ENCODE measurements around the gene SH3RF3.
"Not testable (repeated sequence)": the region's sequence is repeated elsewhere in the genome, so short reads cannot be mapped to it uniquely, and the experiment has no call there.

SH3RF3 gene

DNA sequence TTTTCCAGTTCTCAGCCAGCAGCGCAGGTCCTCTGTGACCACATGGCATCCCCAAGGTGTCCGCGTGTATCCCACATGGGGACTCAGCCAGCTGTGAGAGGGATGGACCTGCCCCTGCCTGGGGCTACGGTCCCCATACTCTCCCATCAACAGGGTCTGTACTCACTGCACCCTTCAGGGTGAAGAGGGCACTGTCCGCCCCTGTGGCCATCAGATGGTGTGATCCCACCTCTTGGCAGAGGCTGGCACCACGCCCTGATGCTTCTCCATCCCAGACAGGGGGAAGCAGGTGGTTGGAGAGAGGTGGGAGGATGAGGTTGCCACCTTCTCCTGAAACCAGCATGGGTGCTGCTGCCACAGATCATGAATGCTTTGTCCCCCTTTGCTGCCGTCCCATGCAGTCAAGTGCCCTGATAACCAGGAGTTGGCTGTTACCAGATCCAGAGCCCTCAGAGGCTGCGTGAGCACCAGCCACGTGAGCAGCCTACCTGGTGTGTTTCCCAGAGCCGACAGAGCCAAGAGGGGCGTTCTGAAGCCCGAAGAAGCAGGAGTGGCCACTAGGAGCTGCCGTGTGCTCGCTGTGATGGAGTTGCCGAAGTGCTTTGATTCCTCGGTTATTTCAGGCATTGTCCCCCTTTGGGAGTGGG, 93.9 kb downstream of the SH3RF3 start:
- TF ChIP-seq, protein P1, sequence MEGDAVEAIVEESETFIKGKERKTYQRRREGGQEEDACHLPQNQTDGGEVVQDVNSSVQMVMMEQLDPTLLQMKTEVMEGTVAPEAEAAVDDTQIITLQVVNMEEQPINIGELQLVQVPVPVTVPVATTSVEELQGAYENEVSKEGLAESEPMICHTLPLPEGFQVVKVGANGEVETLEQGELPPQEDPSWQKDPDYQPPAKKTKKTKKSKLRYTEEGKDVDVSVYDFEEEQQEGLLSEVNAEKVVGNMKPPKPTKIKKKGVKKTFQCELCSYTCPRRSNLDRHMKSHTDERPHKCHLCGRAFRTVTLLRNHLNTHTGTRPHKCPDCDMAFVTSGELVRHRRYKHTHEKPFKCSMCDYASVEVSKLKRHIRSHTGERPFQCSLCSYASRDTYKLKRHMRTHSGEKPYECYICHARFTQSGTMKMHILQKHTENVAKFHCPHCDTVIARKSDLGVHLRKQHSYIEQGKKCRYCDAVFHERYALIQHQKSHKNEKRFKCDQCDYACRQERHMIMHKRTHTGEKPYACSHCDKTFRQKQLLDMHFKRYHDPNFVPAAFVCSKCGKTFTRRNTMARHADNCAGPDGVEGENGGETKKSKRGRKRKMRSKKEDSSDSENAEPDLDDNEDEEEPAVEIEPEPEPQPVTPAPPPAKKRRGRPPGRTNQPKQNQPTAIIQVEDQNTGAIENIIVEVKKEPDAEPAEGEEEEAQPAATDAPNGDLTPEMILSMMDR (IDR thresholded peaks at IDR 0.05; ENCODE audit: control insufficient read depth, insufficient read depth, low read depth, low read length, missing control alignments): no peak
- H3K4me3 ChIP-seq (ENCODE audit: control insufficient read depth, low read depth, low read length): no peak overlapping the region
- no peak for DNase-seq (ENCODE audit: low read depth)

DNA sequence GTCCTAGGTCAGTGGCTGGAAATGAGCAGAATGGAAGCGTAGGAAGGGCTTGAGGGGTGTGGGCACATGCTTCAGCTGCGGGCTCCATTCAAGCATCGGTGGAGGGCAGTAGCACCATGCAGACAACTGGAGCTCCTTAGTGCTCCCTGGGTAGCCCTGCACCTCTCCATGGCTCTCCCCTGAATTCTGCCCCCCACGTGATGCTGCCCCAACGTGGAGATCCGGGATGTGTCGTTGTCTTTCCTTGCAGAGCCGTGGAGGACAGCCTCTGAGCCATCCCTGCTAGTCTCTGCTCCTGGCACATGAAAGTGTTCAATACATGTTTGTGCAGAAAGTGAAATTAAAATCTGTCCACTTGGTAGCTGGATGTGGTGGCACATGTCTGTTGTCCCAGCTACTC, 94.5 kb downstream of the SH3RF3 start:
- H3K4me3 ChIP-seq (ENCODE audit: control insufficient read depth, low read depth, low read length): no peak overlapping the region
- TF ChIP-seq, protein P1 (IDR thresholded peaks at IDR 0.05; ENCODE audit: control insufficient read depth, insufficient read depth, low read depth, low read length, missing control alignments): no peak
- DNase-seq (ENCODE audit: low read depth): no peak

DNA sequence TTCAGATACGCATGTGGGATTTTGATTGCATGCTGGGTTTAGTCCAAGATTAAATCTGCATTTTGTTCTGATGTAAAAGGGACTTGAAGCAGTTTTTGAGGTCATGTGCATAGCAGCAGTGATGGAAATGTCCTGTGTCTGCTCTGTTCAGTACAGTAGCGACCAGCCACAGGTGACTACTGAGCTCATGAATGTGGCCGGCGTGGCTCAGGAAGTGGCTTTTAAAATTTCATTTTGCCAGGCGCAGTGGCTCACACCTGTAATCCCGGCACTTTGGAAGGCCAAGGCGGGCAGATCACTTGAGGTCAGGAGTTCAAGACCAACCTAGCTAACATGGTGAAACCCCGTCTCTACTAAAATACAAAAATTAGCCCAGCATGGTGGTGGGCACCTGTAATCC, 95.3 kb downstream of the SH3RF3 start:
- DNase-seq (ENCODE audit: low read depth); H3K4me3 ChIP-seq (ENCODE audit: control insufficient read depth, low read depth, low read length): not testable (repeated sequence)

DNA sequence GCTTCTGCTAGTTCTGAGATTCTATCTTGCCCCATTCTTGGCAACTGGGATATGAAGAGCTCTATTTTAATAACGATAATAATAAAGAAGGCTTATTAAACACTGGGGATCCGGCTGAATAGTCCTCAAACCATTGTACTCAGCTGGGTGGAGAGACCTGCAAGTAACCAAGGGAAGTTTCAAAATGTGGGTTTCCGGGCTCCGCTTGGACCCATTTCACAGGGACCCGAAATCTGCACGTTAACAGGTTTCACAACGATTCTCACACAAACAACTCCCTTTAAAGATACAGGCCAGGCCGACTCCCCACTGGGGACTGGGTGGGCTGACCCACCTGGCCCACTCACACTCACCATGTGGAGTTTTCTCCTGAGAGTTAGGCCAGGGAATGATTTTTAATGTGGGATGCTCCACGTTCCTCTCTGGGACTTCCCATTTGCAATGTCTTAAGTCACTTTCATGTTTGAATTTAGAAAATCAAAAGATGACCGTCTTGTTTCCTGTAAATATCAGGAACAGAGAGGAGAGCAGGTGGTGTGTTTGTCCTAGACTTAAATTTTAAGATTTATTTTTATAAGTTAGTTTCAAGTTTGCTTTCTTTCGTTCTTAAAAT, 96.3 kb downstream of the SH3RF3 start:
- TF ChIP-seq, protein P1 (IDR thresholded peaks at IDR 0.05; ENCODE audit: control insufficient read depth, insufficient read depth, low read depth, low read length, missing control alignments): no peak
- DNase-seq (ENCODE audit: low read depth): no peak
- no peak overlapping the region for H3K4me3 ChIP-seq (ENCODE audit: control insufficient read depth, low read depth, low read length)

DNA sequence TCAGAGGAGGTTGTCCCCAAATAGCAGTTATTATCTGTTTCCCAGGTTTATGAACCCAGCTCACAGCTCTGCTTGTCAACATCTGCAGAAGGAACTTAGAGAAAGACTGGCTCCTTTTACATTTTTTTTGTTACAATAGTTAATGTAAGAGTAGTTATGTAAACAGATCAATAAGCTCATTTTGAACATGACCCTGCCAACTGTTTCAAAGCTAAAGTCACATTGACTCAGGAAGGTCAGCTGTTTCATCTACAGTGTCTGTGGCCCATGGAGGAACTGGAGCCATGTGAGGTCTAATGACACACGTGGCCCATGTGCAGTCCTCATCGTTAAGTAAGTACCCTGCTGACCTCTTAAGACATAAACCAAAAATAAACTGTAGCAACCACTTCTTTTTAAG, 97.1 kb downstream of the SH3RF3 start:
- no peak overlapping the region for H3K4me3 ChIP-seq (ENCODE audit: control insufficient read depth, low read depth, low read length)
- TF ChIP-seq, protein P1 (IDR thresholded peaks at IDR 0.05; ENCODE audit: control insufficient read depth, insufficient read depth, low read depth, low read length, missing control alignments): no peak
- DNase-seq (ENCODE audit: low read depth): no peak

DNA sequence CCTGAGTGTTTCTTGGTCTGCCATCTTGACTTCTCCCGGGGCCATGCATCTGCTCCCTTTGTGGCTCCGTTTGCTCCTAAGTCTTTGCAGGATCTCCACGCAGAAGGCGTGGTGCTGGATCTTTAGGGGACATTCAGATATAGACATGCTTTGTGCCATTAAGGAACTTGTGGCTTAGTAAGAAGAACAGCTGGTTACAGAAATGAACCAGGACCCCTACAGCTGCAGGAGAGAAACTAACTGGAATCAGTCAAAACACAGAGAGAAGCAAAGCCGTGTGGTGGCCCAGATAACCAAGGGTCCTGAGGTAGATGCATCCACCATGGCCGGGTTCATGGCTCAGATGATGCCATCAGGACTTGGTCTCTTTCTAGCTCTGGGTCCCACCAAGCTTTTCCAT, 97.6 kb downstream of the SH3RF3 start:
- TF ChIP-seq, protein P1 (IDR thresholded peaks at IDR 0.05; ENCODE audit: control insufficient read depth, insufficient read depth, low read depth, low read length, missing control alignments): no peak
- no peak for DNase-seq (ENCODE audit: low read depth)
- no peak overlapping the region for H3K4me3 ChIP-seq (ENCODE audit: control insufficient read depth, low read depth, low read length)

DNA sequence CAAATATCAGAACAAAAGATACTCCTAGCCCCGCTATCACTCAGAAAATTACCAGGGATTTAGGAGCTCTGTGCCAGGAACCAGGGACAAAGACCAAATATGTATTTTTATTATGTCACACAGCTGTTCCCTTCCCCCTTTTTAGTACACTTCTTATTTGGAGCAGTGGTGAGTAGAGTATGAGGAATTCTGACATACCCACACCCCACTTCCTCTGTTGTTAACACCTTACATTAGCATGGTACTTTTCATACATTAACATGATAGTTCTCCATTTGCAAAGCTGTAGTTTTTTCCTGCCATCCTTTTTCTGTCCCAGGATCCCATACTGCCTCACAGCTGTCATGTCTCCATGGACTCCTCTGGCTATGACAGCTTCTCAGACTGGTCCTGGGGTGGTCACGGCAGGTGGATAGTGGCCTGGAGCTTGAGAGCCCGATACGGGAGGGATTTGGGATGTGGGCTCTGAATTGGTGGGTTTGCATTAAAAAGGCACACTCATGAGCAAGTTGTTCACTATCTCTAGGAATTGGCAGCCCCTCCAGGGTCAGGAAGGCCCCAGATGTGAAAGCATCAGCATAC, 100.2 kb downstream of the SH3RF3 start:
- H3K4me3 ChIP-seq (ENCODE audit: control insufficient read depth, low read depth, low read length): no peak overlapping the region

More for the DNA sequence above, 100.2 kb downstream of the SH3RF3 start:
- TF ChIP-seq, protein P1 (IDR thresholded peaks at IDR 0.05; ENCODE audit: control insufficient read depth, insufficient read depth, low read depth, low read length, missing control alignments): no peak
- no peak for DNase-seq (ENCODE audit: low read depth)
